Activated CD4-positive, alpha-beta T cell treated with anti-CD3 and anti-CD28 coated beads for 1 hour (primary cell): ENCODE measurements around the gene ATP7B.
"Not testable (repeated sequence)": the region's sequence is repeated elsewhere in the genome, so short reads cannot be mapped to it uniquely, and the experiment has no call there.

Source experiments
- DNase-seq: peaks from one replicate; pipeline ENCODE4 v3.0.0-alpha.2; 2020

Gene ATP7B

GRCh38 chr13:52010890-52011631 lies at the start of gene ATP7B:
ATP7B (minus strand) TSS chr13:52011450; CDS start chr13:52011337, 113 bp downstream.
- DNase-seq = no peak

- DNase-seq = no peak
Measured at GRCh38 chr13:52053460-52053859, 42.2 kb upstream of the ATP7B start.

GRCh38 chr13:52051400-52051799 lies 40.1 kb upstream of the ATP7B start:
- no peak for DNase-seq

- no peak for DNase-seq
Measured at GRCh38 chr13:52048516-52048915, 37.3 kb upstream of the ATP7B start.

- no peak for DNase-seq
Measured at GRCh38 chr13:52047463-52047862, 36.2 kb upstream of the ATP7B start.

GRCh38 chr13:52043675-52044074 lies 32.4 kb upstream of the ATP7B start:
- no peak for DNase-seq

GRCh38 chr13:52036037-52036436 lies 24.8 kb upstream of the ATP7B start:
- no peak for DNase-seq

GRCh38 chr13:52034616-52035226 lies 23.5 kb upstream of the ATP7B start:
- DNase-seq = no peak

- no peak for DNase-seq
Measured at GRCh38 chr13:52033039-52033438, 21.8 kb upstream of the ATP7B start.

- DNase-seq = not testable (repeated sequence)
Measured at GRCh38 chr13:52030401-52030800, 19.2 kb upstream of the ATP7B start.

GRCh38 chr13:52029569-52029968 lies 18.3 kb upstream of the ATP7B start:
- DNase-seq = no peak

- no peak for DNase-seq
Measured at GRCh38 chr13:52027832-52028231, 16.6 kb upstream of the ATP7B start.

GRCh38 chr13:52026246-52026626 lies 15.0 kb upstream of the ATP7B start:
- no peak for DNase-seq

GRCh38 chr13:52025475-52026245 lies 14.4 kb upstream of the ATP7B start:
- DNase-seq = no peak

- DNase-seq = no peak
Measured at GRCh38 chr13:52024481-52024880, 13.2 kb upstream of the ATP7B start, which contains the start of gene UTP14C. UTP14C (plus strand) TSS chr13:52024691; CDS start chr13:52028805, 4,114 bp downstream.

GRCh38 chr13:52022356-52022755 lies 11.1 kb upstream of the ATP7B start:
- DNase-seq = no peak

- no peak for DNase-seq
Measured at GRCh38 chr13:52020191-52020590, 8.9 kb upstream of the ATP7B start.

- no peak for DNase-seq
Measured at GRCh38 chr13:52016296-52016695, 5.0 kb upstream of the ATP7B start.

GRCh38 chr13:52012512-52012836 lies 1.2 kb upstream of the ATP7B start:
- DNase-seq = no peak

- DNase-seq = peak; percentile 99
Measured at GRCh38 chr13:52011632-52012511, 622 bp upstream of the ATP7B start, which contains the start of gene ALG11. ALG11 (plus strand) TSS chr13:52012398; CDS start chr13:52012419, 21 bp downstream.

- no peak for DNase-seq
Measured at GRCh38 chr13:52009946-52010345, 1.3 kb downstream of the ATP7B start.

GRCh38 chr13:52006523-52007245 lies 4.6 kb downstream of the ATP7B start:
- no peak for DNase-seq
